ENCODE results near the gene ZNF784.
"Not testable (repeated sequence)": the region's sequence is repeated elsewhere in the genome, so short reads cannot be mapped to it uniquely, and the experiment has no call there.

Gene ZNF784

DNA sequence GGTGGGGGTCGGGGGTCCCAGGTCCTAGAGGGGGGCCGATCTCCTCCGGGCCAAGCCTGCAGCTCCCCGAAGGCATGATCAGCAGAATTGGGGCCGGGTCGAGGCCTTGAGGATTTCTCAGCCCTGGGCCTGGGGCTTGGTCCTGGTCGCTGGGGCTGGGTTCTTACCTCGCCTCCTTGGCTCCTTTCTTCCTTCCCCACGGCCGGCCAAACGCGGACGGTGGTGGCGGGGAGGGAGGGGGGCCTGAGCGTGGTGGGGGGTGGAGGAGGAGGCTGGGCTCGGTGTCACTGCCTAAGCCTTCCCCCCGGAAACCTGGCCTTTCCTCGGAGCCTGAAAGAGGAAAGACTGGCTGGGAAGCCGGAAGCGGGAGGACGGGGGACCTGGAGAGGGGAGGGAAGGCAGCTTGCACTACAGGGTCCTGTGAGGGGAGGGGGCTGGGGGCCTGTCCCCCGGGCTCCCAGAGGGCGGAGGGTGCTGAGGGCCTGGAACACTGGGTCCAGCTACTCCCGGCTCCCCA, 43.7 kb downstream of the ZNF784 start, which contains the start of gene ZNF579:
Gene ZNF579 (minus strand): TSS at position 221 of the 517 bp plus-strand sequence. CDS start 1,209 bp downstream, outside the sequence.
- DNase-seq: peak; percentile 82

DNA sequence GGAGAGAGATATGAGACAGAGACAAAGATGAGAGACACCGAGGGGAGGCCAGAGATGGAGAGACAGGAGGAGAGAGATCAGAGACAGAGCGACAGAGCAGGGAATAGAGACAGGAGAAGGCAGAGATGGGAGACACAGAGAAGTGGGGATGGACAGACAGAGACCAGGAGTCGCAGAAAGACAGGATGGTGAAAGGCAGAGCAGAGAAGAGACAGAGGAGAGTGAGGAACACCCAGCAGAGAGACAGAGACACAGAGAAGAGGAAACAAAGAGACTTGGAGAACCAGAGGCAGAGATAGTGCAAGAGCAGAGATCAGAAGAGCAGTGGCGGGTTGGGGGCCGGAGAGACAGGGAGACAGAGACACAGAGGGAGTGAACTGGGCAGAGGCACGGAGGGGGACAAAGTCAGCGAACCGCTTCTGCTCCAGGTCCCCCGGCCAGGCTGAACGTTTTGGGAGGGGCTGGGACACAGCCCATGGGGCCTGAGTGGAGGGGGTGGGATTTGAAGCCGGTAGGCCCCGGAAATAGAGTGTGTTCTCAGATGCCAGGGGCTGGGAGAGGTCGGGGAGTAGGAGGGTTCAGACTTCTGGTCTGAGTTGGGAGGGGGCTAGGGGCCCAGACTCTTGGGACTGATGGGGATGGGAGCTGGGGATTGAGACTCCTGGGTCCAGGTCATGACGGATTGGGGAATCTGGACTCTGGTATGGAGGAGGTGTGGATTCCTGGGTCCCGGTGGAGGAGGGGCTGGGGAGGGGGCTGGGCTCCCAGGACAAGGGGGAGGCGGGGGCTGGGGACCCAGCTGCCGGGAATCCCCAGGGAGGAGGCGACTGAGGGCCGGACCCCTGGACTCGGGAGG, 44.4 kb downstream of the ZNF784 start:
- DNase-seq: no peak

DNA sequence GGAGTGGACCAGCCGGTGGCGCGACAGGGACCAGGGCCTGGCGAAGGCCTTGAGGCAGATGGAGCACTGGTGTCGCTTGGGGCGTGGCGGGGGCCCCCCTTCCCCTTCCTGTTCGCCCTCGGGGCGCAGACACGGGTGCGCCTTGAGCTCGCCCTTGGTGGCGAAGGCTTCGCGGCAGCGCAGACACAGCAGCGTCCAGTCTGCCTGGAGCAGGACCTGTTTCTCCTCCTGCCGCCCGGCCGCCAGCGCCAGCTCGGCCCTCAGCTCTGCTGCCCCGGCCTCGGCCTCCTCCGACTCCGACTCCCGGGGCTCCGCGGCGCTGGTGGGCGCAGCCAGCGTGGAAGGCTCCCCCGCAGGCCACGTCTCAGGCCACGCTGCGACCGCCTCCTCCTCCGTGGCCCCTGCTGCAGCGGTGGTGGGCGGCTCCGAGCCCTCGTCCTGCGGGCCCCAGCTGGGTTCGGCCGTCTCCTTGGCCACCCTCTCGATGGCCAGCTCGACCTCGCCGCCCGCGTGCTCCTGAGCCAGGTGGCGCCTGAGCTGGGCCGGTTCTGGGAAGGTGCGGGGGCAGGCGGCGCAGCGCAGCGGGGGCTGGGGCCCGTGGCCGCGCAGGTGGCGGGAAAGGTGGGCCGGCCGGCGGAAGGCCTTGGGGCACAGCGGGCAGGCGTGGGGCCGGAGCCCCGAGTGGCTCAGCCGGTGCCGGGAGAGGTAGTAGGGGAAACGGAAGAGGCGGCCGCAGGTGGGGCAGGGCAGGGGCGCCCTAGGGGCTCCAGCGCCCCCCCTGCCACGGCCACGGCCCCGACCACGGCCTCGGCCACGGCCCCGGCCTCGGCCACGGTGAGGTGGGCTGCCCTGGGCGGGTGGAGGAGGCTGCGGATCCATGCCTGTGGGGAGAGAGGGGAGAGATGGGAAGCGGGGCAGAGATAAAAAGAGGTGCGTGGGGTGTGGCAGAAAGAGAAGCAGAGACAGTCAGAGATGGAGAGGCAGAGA, 45.3 kb downstream of the ZNF784 start:
- no peak for DNase-seq

DNA sequence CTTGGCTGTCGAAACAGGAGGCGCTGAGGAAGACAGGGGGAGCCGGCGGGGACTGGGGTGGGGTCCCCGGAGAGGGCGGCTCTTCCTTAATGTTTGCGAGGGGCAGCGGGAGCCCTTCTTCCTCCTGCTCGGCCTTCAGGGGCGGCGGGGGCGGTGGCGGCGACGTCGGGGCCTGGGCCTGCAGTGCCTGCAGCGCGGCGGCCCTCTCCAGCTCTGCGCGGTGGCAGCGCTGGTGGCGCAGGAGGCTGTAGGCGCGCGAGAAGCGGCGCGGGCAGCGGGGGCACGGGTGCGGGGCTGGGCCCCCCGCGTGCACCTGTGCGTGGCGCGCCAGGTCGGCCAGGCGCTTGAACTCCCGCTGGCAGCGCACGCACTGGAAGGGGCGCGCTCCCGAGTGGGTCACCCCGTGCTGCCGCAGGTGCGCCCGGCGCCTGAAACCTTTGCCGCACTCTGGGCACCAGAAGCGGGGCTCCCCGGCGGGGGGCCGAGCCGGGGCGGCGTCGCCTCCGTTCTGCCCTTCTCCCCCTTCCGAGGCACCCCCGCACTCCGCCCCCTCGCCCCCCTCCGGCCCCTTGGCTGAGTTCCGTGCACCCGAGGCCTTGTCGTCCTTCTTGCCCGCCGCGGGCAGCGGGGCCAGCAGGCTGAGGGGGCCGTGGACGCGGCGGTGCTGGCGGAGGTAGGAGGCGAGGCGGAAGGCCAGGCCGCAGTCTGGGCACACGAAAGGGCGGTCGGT, 46.2 kb downstream of the ZNF784 start:
- DNase-seq: no peak

DNA sequence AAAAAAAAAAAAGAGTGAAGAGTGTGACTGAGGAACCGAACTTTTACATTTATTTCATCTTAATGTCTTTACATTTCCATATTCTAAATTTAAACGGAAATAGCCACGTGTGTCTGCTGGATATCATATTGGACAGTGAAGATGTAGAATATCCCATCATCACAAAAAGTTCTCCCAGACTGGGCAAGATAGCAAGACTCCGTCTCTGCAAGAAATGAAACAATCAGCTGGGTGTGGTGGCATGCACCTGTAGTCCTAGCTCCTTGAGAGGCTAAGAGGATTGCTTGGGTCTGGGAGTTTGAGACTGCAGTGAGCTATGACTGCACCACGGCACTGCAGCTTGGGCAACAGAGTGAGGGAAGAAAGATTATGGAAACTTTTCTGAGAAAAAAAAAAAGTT, 47.6 kb downstream of the ZNF784 start:
- DNase-seq: no peak

DNA sequence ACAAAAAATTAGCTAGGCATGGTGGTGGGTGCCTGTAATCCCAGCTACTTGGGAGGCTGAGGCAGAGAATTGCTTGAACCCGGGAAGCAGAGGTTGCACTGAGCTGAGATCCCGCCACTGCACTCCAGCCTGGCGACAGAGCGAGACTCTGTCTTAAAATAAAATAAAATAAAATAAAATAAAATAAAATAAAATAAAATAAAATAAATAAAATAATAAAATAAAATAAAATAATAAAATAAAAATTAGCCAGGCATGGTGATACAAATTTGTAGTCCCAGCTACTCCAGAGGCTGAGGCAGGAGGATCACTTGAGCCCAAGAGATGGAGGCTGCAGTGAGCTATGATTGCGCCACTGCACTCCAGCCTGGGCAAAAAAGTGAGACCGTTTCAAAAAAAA, 50.4 kb downstream of the ZNF784 start:
- not testable (repeated sequence) for DNase-seq
